ENCODE measurements around the gene DNAJC12.

The DNAJC12 gene

GRCh38 chr10:67809107-67809506, 28.9 kb downstream of the DNAJC12 start:
- H4K8ac ChIP-seq (ENCODE audit: low read length): no peak overlapping the region
- no peaks in the 10 kb centered on the region for H3K79me1 ChIP-seq (replicated peaks; ENCODE audit: low read length, poor library complexity, severe bottlenecking)
- H2AFZ ChIP-seq (ENCODE audit: low read depth, low read length): no peak overlapping the region
- H2BK120ac ChIP-seq (ENCODE audit: low read depth, low read length): no peak overlapping the region
- no peaks in the 10 kb centered on the region for H3K9me3 ChIP-seq (ENCODE audit: control insufficient read depth, low read length)
- H2BK12ac ChIP-seq (ENCODE audit: low read length in 2 of 2): no peak overlapping the region
- H3K36me3 ChIP-seq (ENCODE audit: control insufficient read depth in 1 of 2, insufficient read depth in 2 of 2, low read depth in 1 of 2, low read length in 2 of 2): no peaks in the 10 kb centered on the region
- no peak overlapping the region for H3K4me3 ChIP-seq (ENCODE audit: insufficient read depth in 1 of 2, low read depth in 1 of 2, low read length in 2 of 2)
- no peaks in the 10 kb centered on the region for H3K27me3 ChIP-seq (ENCODE audit: control insufficient read depth in 1 of 2, insufficient read depth in 1 of 2, low read length in 2 of 2)
- H2BK15ac ChIP-seq (ENCODE audit: low read depth, poor library complexity, severe bottlenecking): no peak overlapping the region
- H3K4me2 ChIP-seq (ENCODE audit: low read length, poor library complexity, severe bottlenecking): no peak overlapping the region
- DNase-seq: no peak
- no peak overlapping the region for H2BK5ac ChIP-seq (ENCODE audit: low read depth, low read length, poor library complexity, severe bottlenecking)
- H3K14ac ChIP-seq (ENCODE audit: low read length in 2 of 2): no peak overlapping the region
- H3K9ac ChIP-seq (ENCODE audit: low read length): no peak overlapping the region
- peaks cover 2% of the 10 kb centered on the region for H3K4me1 ChIP-seq (ENCODE audit: control insufficient read depth, insufficient read depth, low read depth, low read length)
- no peak overlapping the region for H2AK5ac ChIP-seq (ENCODE audit: low read length, severe bottlenecking)
- no peak overlapping the region for H3K27ac ChIP-seq (ENCODE audit: low read length, poor library complexity, severe bottlenecking)
- H3K23ac ChIP-seq (ENCODE audit: low read length in 2 of 2): no peak overlapping the region
- no peak overlapping the region for H4K91ac ChIP-seq (ENCODE audit: low read length)
- 100% methylated on average over 1 of the region's 2 CpGs for WGBS
- H3K4ac ChIP-seq (ENCODE audit: low read depth in 1 of 2, low read length in 2 of 2): no peak overlapping the region
- H3K18ac ChIP-seq (ENCODE audit: low read depth in 1 of 2, low read length in 2 of 2): no peak overlapping the region

GRCh38 chr10:67808704-67809103, 29.3 kb downstream of the DNAJC12 start:
- Histone ChIP-seq H2BK15ac (ENCODE audit: low read depth, poor library complexity, severe bottlenecking) (no peak overlapping the region), H3K27ac (ENCODE audit: low read length, poor library complexity, severe bottlenecking) (no peak overlapping the region), H2BK120ac (ENCODE audit: low read depth, low read length) (no peak overlapping the region), H2AFZ (ENCODE audit: low read depth, low read length) (no peak overlapping the region), H4K91ac (ENCODE audit: low read length) (no peak overlapping the region), H2BK12ac (ENCODE audit: low read length in 2 of 2) (no peak overlapping the region), H3K4ac (ENCODE audit: low read depth in 1 of 2, low read length in 2 of 2) (no peak overlapping the region), H4K8ac (ENCODE audit: low read length) (no peak overlapping the region), H3K27me3 (ENCODE audit: control insufficient read depth in 1 of 2, insufficient read depth in 1 of 2, low read length in 2 of 2) (no peaks in the 10 kb centered on the region), H3K79me1 (replicated peaks; ENCODE audit: low read length, poor library complexity, severe bottlenecking) (no peaks in the 10 kb centered on the region), H3K14ac (ENCODE audit: low read length in 2 of 2) (no peak overlapping the region), H2BK5ac (ENCODE audit: low read depth, low read length, poor library complexity, severe bottlenecking) (no peak overlapping the region), H3K4me1 (ENCODE audit: control insufficient read depth, insufficient read depth, low read depth, low read length) (peaks cover 2% of the 10 kb centered on the region), H3K9me3 (ENCODE audit: control insufficient read depth, low read length) (no peaks in the 10 kb centered on the region), H2AK5ac (ENCODE audit: low read length, severe bottlenecking) (no peak overlapping the region), H3K9ac (ENCODE audit: low read length) (no peak overlapping the region), H3K23ac (ENCODE audit: low read length in 2 of 2) (no peak overlapping the region), H3K4me3 (ENCODE audit: insufficient read depth in 1 of 2, low read depth in 1 of 2, low read length in 2 of 2) (no peak overlapping the region), H3K18ac (ENCODE audit: low read depth in 1 of 2, low read length in 2 of 2) (no peak overlapping the region), H3K36me3 (ENCODE audit: control insufficient read depth in 1 of 2, insufficient read depth in 2 of 2, low read depth in 1 of 2, low read length in 2 of 2) (no peaks in the 10 kb centered on the region), H3K4me2 (ENCODE audit: low read length, poor library complexity, severe bottlenecking) (no peak overlapping the region)
- 71% methylated on average over 1 of the region's 1 CpG for WGBS
- DNase-seq: no peak

- H3K79me1 ChIP-seq (replicated peaks; ENCODE audit: low read length, poor library complexity, severe bottlenecking): no peaks in the 10 kb centered on the region
- DNase-seq: no peak
- no peak overlapping the region for H2AFZ ChIP-seq (ENCODE audit: low read depth, low read length)
- H3K23ac ChIP-seq (ENCODE audit: low read length in 2 of 2): no peak overlapping the region
- 72% methylated on average over 3 of the region's 4 CpGs for WGBS
- no peak overlapping the region for H3K27ac ChIP-seq (ENCODE audit: low read length, poor library complexity, severe bottlenecking)
- no peaks in the 10 kb centered on the region for H3K9me3 ChIP-seq (ENCODE audit: control insufficient read depth, low read length)
- no peak overlapping the region for H2BK5ac ChIP-seq (ENCODE audit: low read depth, low read length, poor library complexity, severe bottlenecking)
- H3K18ac ChIP-seq (ENCODE audit: low read depth in 1 of 2, low read length in 2 of 2): no peak overlapping the region
- no peak overlapping the region for H4K8ac ChIP-seq (ENCODE audit: low read length)
- H4K91ac ChIP-seq (ENCODE audit: low read length): no peak overlapping the region
- no peak overlapping the region for H2BK120ac ChIP-seq (ENCODE audit: low read depth, low read length)
- H2AK5ac ChIP-seq (ENCODE audit: low read length, severe bottlenecking): no peak overlapping the region
- no peak overlapping the region for H3K4ac ChIP-seq (ENCODE audit: low read depth in 1 of 2, low read length in 2 of 2)
- H3K4me1 ChIP-seq (ENCODE audit: control insufficient read depth, insufficient read depth, low read depth, low read length): peaks cover 2% of the 10 kb centered on the region
- no peaks in the 10 kb centered on the region for H3K36me3 ChIP-seq (ENCODE audit: control insufficient read depth in 1 of 2, insufficient read depth in 2 of 2, low read depth in 1 of 2, low read length in 2 of 2)
- H3K27me3 ChIP-seq (ENCODE audit: control insufficient read depth in 1 of 2, insufficient read depth in 1 of 2, low read length in 2 of 2): no peaks in the 10 kb centered on the region
- no peak overlapping the region for H3K4me3 ChIP-seq (ENCODE audit: insufficient read depth in 1 of 2, low read depth in 1 of 2, low read length in 2 of 2)
- no peak overlapping the region for H2BK15ac ChIP-seq (ENCODE audit: low read depth, poor library complexity, severe bottlenecking)
- H3K14ac ChIP-seq (ENCODE audit: low read length in 2 of 2): no peak overlapping the region
- H3K9ac ChIP-seq (ENCODE audit: low read length): no peak overlapping the region
- H3K4me2 ChIP-seq (ENCODE audit: low read length, poor library complexity, severe bottlenecking): no peak overlapping the region
- no peak overlapping the region for H2BK12ac ChIP-seq (ENCODE audit: low read length in 2 of 2)
Observed at GRCh38 chr10:67807855-67808456, 30.0 kb downstream of the DNAJC12 start.

GRCh38 chr10:67804395-67804678, 33.7 kb downstream of the DNAJC12 start:
- Histone ChIP-seq H2BK5ac (ENCODE audit: low read depth, low read length, poor library complexity, severe bottlenecking) (no peak overlapping the region), H3K4me2 (ENCODE audit: low read length, poor library complexity, severe bottlenecking) (no peak overlapping the region), H3K18ac (ENCODE audit: low read depth in 1 of 2, low read length in 2 of 2) (no peak overlapping the region), H3K14ac (ENCODE audit: low read length in 2 of 2) (no peak overlapping the region), H2BK15ac (ENCODE audit: low read depth, poor library complexity, severe bottlenecking) (no peak overlapping the region), H2BK120ac (ENCODE audit: low read depth, low read length) (no peak overlapping the region), H3K4ac (ENCODE audit: low read depth in 1 of 2, low read length in 2 of 2) (no peak overlapping the region), H3K9ac (ENCODE audit: low read length) (no peak overlapping the region), H2AFZ (ENCODE audit: low read depth, low read length) (no peak overlapping the region), H4K91ac (ENCODE audit: low read length) (no peak overlapping the region), H2AK5ac (ENCODE audit: low read length, severe bottlenecking) (no peak overlapping the region), H3K79me1 (replicated peaks; ENCODE audit: low read length, poor library complexity, severe bottlenecking) (no peaks in the 10 kb centered on the region), H2BK12ac (ENCODE audit: low read length in 2 of 2) (no peak overlapping the region), H3K9me3 (ENCODE audit: control insufficient read depth, low read length) (no peaks in the 10 kb centered on the region), H3K27me3 (ENCODE audit: control insufficient read depth in 1 of 2, insufficient read depth in 1 of 2, low read length in 2 of 2) (no peaks in the 10 kb centered on the region), H3K4me1 (ENCODE audit: control insufficient read depth, insufficient read depth, low read depth, low read length) (peaks cover 5% of the 10 kb centered on the region), H3K36me3 (ENCODE audit: control insufficient read depth in 1 of 2, insufficient read depth in 2 of 2, low read depth in 1 of 2, low read length in 2 of 2) (no peaks in the 10 kb centered on the region), H3K4me3 (ENCODE audit: insufficient read depth in 1 of 2, low read depth in 1 of 2, low read length in 2 of 2) (no peak overlapping the region), H3K23ac (ENCODE audit: low read length in 2 of 2) (no peak overlapping the region), H3K27ac (ENCODE audit: low read length, poor library complexity, severe bottlenecking) (no peak overlapping the region), H4K8ac (ENCODE audit: low read length) (no peak overlapping the region)
- no peak for DNase-seq

Data from mesenchymal stem cell (in vitro differentiated cells and primary cell).